ENCODE data around the gene CALN1. TPM values are rescaled to one million over a fixed set of nuclear protein-coding genes. Genes with fewer than 3 reads are reported as not detected.

The CALN1 gene
- total and polyA plus RNA-seq, 2 of the 8 experiments (the other 6 are each of a cell fraction or from before 2014, with no cell fraction given), result 6.4 to 15.2 TPM

GRCh38 chr7:72087926-72088325 is 324.2 kb downstream of the CALN1 start:
- Histone ChIP-seq H4K8ac (ENCODE audit: extremely low read depth, insufficient read depth, low read length) (no peak overlapping the region), H3K56ac (replicated peaks; ENCODE audit: insufficient read length, low read depth, low read length) (no peak overlapping the region), H4K91ac (replicated peaks; ENCODE audit: insufficient read length, low read length) (no peak overlapping the region), H3K18ac (ENCODE audit: extremely low read depth, low read length) (no peak overlapping the region), H3K14ac (ENCODE audit: insufficient read length) (no peak overlapping the region), H2BK15ac (ENCODE audit: low read length) (no peak overlapping the region), H3K9me3 (ENCODE audit: insufficient read depth in 2 of 2, low read depth in 1 of 2, low read length in 1 of 2) (no peaks in the 10 kb centered on the region), H3K9ac (replicated peaks in 1 of 4; ENCODE audit: extremely low read depth in 1 of 4, low read depth in 3 of 4, low read length in 3 of 4) (no peak overlapping the region), H3K23ac (ENCODE audit: insufficient read length) (no peak overlapping the region), H2BK12ac (ENCODE audit: low read depth, low read length) (no peak overlapping the region), H3K4ac (replicated peaks; ENCODE audit: insufficient read length, low read depth, low read length) (no peak overlapping the region), H3K27me3 (replicated peaks in 1 of 4; ENCODE audit: control insufficient read depth in 3 of 4, extremely low read depth in 1 of 4, insufficient read depth in 3 of 4, low read length in 3 of 4) (no peaks in the 10 kb centered on the region), H4K20me1 (replicated peaks in 1 of 2; ENCODE audit: control insufficient read depth in 1 of 2, insufficient read depth in 2 of 2, low read length in 2 of 2) (no peaks in the 10 kb centered on the region), H3K4me3 (ENCODE audit: extremely low read depth in 1 of 4, insufficient read depth in 2 of 4, low read depth in 3 of 4, low read length in 4 of 4) (no peak overlapping the region), H3K79me1 (ENCODE audit: low read depth, low read length) (no peaks in the 10 kb centered on the region), H2BK120ac (replicated peaks; ENCODE audit: low read depth, low read length) (no peak overlapping the region), H4K5ac (ENCODE audit: insufficient read length, low read depth, low read length) (no peak overlapping the region), H2AK5ac (ENCODE audit: low read depth, low read length) (no peak overlapping the region), H3K27ac (ENCODE audit: low read depth, low read length) (no peak overlapping the region), H3K23me2 (ENCODE audit: low read depth, low read length) (no peaks in the 10 kb centered on the region; the same call in 1 of the 2 replicates), H3K79me2 (ENCODE audit: control insufficient read depth in 1 of 2, insufficient read depth in 2 of 2, low read length in 2 of 2) (no peaks in the 10 kb centered on the region), H3K4me1 (replicated peaks in 1 of 4; ENCODE audit: control insufficient read depth in 3 of 4, insufficient read depth in 4 of 4, low read length in 3 of 4) (no peaks in the 10 kb centered on the region), H3K36me3 (ENCODE audit: control insufficient read depth in 2 of 4, insufficient read depth in 4 of 4, low read length in 3 of 4) (no peaks in the 10 kb centered on the region), H3K4me2 (ENCODE audit: insufficient read depth in 1 of 2, low read depth in 2 of 2, low read length in 2 of 2) (no peak overlapping the region), H2AFZ (ENCODE audit: low read length) (no peak overlapping the region), H2BK5ac (ENCODE audit: low read depth, low read length) (no peak overlapping the region), H2BK20ac (ENCODE audit: low read length) (no peak overlapping the region)
- no peak for FAIRE-seq
- DNase-seq (ENCODE audit: low read depth in 1 of 2, low spot score in 2 of 2), result no peak
- ChIA-PET POLR2A (ENCODE audit: partially characterized antibody) (no interaction called here), CTCF (ENCODE audit: partially characterized antibody) (no interaction called here)
- WGBS, 2 experiments (ENCODE audit: extremely low coverage in 1 of 2, insufficient coverage in 1 of 2, insufficient read length in 1 of 2, insufficient replicate concordance in 2 of 2, low coverage in 1 of 2, low lambda C conversion rate in 2 of 2, missing lambda C conversion rate in 1 of 2), result 80% methylated on average over 5 of the region's 5 CpGs; no CpG with 5 or more reads in 1 of the 2 experiments
- no peak for TF ChIP-seq SRF (IDR thresholded peaks at IDR 0.05; ENCODE audit: low read depth, low read length)
- no peak for TF ChIP-seq SP4 (IDR thresholded peaks at IDR 0.05; ENCODE audit: low read length)
- no peak for TF ChIP-seq PHF8 (conservative IDR thresholded peaks at IDR 0.05; ENCODE audit: low read depth, low read length)
- no peak for TF ChIP-seq HDAC6 (IDR thresholded peaks at IDR 0.05; ENCODE audit: low read depth, low read length)
- no peak for TF ChIP-seq TAF1 (IDR thresholded peaks at IDR 0.05; ENCODE audit: low read depth, low read length)
- TF ChIP-seq KDM4A (IDR thresholded peaks at IDR 0.05; ENCODE audit: low read depth, low read length, severe bottlenecking), result no peak

Measured in H1 (cell line).